Stimulated activated CD4-positive, alpha-beta T cell treated with anti-CD3 and anti-CD28 coated beads, Interleukin-1b, Interleukin-23, amount 100 ng/mL, for 1 hour (primary cell): ENCODE measurements around the gene PLCZ1.
"Not testable (repeated sequence)": the region's sequence is repeated elsewhere in the genome, so short reads cannot be mapped to it uniquely, and the experiment has no call there.

ENCODE experiments used
- DNase-seq, 2 donors: peaks; one replicate each; pipeline ENCODE4 v3.0.0-alpha.2; 2020; ENCODE audit warnings: low read depth in 2 of 2

PLCZ1 gene, protein sequence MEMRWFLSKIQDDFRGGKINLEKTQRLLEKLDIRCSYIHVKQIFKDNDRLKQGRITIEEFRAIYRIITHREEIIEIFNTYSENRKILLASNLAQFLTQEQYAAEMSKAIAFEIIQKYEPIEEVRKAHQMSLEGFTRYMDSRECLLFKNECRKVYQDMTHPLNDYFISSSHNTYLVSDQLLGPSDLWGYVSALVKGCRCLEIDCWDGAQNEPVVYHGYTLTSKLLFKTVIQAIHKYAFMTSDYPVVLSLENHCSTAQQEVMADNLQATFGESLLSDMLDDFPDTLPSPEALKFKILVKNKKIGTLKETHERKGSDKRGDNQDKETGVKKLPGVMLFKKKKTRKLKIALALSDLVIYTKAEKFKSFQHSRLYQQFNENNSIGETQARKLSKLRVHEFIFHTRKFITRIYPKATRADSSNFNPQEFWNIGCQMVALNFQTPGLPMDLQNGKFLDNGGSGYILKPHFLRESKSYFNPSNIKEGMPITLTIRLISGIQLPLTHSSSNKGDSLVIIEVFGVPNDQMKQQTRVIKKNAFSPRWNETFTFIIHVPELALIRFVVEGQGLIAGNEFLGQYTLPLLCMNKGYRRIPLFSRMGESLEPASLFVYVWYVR

DNA sequence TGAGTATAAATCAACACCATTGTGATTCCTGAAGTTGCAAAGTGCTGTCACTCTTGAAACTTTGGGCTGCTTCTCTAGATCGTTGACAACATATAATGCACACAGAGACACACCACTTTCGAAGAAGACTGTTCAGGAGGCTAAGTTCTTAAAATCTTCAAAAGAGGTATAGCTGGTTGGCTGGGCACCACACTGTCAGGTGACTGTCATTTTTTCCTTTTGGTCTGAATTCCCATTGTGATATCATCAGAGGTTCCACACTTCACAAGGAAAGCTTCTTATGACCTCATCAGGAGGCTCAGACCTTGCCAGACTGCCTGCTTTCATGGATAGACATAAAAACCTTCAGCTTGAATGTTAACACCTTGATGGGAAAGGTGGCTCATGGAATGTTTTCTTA is at the start of gene PLCZ1, which contains the start of gene CAPZA3:
PLCZ1 (minus strand) TSS at position 194 of the 400 bp plus-strand sequence. CDS start 641 bp downstream, outside the sequence.
CAPZA3 (plus strand) TSS at position 301 of the 400 bp plus-strand sequence. CDS start 150 bp downstream, outside the sequence.
- DNase-seq, result no peak

DNA sequence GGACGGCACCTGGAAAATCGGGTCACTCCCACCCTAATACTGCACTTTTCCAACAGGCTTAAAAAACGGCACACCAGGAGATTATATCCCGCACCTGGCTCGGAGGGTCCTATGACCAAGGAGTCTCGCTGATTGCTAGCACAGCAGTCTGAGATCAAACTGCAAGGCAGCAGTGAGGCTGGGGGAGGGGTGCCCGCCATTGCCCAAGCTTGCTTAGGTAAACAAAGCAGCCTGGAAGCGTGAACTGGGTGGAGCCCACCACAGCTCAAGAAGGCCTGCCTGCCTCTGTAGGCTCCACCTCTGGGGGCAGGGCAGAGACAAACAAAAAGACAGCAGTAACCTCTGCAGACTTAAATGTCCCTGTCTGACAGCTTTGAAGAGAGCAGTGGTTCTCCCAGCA is 47.7 kb upstream of the PLCZ1 start:
- not testable (repeated sequence) for DNase-seq

DNA sequence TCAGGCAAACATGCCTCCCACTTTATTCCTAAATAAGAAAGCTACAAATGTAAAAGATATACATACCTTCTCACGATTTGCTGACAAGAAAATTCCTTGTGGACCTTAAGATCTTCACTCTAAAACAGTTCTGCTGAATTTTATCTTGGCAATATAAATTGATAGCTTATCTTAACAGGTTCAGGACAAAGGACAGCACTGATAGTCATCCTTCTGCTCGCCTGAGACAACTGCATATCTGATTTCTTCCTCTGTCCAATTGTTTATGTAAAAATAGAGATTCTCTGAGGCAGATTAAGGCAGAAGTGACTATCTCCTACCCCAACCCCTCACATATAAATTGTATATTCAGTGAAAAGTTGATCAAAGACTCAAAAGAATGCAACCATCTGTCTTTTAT is 45.0 kb upstream of the PLCZ1 start:
- DNase-seq, result no peak

DNA sequence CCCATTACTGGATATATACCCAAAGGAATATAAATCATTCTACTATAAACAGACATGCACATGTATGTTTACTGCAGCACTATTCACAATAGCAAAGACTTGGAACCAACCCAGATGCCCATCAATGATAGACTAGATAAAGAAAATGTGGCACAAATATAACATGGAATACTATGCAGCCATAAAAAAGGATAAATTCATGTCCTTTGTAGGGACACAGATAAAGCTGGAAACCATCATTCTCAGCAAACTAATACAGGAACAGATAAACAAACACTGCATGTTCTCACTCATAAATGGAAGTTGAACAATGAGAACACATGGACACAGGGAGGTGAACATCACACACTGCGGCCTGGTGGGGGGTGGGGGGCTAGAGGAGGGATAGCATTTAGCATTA is 28.7 kb upstream of the PLCZ1 start:
- DNase-seq, result not testable (repeated sequence)

DNA sequence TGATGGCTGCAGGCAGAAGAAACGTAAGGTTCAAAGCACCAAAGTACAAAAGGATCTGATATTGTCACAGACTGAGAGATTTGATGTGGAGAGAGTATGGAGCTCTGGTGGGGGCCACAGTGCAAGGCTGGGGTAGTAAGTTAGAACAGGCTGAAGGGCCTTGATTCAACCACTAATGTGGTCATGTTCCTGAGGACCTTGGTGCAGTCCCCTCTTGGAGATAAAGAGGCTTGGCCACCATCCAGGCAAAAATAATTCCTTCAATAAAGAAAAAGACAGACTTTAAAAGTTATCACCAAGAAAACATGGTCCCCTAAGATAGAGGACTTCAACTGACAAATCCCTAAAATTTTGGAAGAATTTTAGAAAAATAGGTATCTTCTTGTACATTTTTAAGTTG is 17.5 kb upstream of the PLCZ1 start:
- DNase-seq, result no peak

DNA sequence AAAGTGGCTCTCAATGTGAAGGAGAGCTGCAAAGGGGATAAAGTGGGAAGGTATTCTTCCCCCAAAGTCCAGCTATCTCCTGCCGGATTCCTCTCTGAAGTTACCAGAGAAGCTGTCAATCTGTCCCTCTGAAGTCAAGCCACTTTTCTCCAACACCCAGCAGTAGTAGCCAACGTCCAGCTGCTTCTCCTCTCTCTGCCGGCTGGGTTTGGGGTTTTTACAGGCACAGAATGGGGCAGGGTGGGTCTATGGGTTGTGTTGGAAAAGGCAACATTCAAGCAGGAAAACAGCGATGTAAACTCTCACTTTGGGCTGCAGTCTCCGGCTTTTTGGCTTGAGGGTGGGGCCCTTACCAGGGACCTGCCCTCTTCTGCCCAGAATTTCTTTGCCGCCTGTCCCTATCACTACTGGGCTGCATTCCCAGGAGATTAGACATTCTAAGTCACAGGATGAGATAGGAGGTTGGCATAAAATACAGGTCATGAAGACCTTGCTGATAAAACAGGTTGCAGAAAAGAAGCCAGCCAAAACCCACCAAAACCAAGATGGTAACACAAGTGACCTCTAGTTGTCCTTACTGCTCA is 16.4 kb upstream of the PLCZ1 start:
- DNase-seq, result no peak

DNA sequence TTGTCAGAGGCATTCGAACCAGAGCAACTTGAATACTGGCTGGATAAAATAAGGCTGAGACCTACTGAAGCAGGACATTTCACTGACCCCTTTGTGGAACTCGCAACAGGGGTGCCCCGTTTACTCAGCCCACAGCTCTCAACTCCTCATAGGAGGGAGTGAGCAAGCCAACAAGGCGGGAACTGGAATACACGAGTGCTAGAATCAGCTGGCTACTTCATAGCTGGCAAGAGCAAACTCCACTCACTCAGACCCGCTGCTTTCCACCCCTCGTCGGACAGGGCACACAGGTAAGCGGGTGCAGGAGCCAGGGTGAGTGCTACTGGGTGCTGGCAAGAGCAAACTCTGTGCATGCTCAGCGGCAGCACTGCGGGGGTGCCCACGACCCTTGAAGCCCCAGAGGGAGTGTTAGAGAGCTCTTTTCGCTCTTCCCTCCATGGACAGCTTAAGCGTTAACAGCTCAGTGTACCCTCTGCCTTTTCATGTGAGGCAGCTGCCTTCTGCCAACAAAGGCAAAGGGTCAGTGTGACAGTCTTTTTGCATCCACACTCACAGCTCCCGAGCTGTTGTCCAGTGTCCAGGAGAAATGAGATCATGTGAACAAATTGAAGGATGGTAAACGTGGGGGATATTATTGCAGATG is 15.8 kb upstream of the PLCZ1 start:
- DNase-seq, result no peak

DNA sequence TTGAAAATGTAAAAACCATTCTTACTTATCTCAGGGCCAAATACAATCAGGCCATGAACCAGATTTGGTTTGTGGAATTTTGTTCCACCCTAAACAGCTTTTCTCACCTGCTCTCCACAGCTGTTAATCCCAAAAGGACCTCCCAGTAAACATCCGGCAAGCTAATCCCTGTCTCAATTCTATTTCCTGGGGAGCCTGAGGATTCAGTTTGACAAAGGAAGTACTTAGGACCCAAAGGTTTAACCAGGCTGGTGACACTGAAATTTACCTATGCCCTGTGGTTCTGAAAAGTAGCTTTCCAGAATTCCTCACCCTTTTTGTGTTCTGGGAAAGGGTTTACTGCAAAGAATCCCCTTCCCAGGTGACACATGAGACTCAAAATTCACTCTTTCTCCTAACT is 15.1 kb upstream of the PLCZ1 start:
- no peak for DNase-seq

DNA sequence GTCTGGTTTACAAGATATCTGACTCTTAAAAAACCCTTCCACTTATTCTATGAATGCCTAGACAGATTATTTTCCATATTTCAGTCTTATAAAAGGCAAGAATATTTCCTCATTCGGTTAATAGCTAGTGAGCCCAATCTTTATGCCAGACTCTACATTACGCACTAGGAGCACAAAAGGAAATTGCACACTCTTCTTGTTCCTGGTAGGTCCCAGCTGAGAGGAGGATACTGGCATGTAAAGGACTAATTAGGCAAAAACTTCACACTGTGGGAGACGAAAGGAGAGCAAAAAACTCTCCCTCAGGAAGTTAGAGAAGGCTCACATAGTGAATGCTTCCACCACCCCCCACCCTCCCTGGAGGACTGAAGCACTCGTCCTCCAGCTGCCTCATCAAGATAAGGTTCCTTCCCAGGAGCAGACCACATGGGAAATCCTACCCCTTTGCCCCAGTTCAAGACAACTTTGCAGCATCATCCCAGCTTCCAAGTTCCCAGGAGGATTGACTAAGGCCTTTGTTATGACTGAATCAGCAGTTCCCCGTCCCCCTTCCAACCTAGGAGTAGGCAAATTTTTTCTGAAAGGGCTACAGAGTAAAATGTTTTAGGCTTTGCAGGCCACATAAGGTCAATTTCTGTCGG is 14.6 kb upstream of the PLCZ1 start:
- no peak for DNase-seq

DNA sequence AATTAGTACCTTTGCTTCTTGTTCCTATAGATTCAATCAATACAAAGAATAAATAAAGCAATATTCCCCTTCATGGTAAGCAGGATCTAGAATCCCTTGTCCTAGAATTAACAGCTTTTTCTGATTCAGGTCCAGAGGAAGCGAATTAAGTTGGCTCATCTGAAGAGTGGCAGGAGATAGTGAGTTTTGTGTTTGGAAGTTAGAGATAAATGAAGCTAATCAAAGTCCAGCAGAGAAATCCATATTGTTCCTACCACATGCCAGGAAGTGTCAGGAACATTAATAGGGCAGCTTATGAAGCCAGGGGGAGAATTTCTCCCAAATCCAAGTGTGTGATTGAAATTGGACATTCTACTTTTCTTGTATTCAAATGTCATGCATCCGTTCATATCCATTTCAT is 14.1 kb upstream of the PLCZ1 start:
- DNase-seq, result no peak

DNA sequence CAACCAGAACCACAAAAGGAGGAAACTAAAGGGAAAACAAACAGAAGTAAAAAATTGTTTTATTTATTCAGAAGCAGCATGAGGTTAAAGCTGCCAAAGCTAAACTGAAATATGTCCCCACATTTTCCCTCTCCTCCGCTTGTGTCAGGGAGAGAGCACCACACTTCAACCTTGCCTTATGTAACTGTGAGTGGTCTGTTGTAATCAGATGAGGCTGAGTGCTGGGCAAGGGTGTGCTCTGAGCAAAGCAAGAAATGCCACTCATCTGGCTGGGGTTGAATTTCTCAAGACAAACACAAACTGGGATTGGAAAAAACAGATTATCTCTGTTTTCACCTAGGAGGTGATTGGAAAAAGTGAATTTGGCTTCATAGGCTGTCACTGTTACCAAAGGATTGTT is 12.3 kb upstream of the PLCZ1 start:
- no peak for DNase-seq

DNA sequence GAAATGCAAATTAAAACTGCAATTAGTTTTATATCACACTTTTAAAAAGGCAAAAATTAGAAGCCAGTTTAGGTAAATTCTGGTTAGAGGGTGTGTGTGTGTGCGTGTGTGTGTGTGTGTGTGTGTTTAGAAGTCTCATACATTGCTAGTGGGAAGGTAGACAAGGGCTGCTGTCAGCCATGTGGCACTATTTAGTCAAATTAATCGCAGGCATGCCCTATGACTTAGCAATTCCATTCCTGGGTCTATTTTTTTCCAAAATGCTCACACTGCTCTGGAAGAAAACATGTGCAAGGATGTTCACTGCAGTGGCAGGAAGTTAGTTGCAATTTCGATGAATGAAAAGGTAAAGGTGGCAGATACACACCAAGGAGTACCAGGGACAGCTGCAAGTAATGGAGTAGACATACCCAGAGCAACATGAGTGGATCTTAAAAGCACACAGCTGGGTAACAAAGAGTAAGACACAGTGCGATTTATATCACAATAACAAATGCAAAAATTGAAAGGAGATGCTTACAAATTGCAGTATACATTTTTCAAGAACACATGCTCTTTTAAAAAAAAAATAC is 11.7 kb upstream of the PLCZ1 start:
- DNase-seq, result no peak

DNA sequence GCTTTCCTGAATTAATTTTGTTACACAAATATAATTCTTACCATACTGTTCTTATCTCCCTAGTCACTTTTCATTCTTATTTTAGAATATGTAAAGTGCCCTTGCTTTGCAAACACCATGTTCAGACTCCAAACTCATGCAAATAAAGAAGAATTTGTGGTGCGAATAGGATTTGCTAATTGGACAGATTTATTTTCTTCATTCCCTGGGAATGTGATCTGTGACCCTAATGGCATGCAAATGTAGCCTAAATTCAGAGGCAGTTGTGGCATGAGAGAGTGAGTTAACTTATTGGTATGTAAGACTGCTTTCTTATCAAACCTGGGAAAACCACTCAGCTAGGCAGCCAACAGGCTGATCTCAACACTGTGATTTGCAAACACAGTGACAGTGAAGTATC is 10.1 kb upstream of the PLCZ1 start:
- no peak for DNase-seq

DNA sequence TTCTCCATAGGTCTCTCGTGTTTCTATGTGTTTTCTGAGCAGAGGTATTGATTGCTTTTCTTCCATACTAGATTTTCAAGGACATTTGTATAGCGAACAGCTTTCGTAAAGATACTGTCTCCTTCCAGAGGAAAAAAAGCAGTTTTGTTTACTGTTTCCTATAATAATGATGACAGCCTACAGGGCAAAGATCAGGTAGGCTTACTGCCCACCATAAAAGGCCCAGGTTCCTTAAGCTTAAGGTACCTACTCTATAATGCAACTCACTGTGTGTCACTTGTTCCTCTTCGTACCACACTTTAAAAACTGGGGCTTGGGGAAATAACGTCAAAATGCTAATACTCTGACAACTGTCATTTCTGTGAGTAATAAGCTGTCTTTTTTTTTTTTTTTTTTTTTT is 6.7 kb downstream of the PLCZ1 start:
- DNase-seq, result no peak

DNA sequence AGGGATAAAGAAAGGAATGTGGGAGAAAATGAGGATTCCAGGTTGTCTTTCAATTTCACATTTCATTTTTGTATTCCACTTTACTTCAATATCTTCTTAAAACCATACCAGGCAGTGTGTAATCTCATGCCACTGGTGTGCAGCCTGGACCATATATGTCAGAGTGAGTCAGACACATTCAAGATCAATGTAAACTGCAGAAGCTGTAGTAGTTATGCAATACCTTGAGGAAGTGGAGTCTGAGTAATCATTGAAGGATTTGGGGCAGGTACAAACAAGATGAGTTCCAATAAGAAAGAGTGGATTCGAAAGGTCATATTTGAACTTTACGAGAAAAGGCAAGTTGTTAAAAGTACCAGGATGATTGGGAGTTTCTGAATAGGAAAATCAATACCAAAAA is 14.1 kb downstream of the PLCZ1 start:
- DNase-seq, result no peak

DNA sequence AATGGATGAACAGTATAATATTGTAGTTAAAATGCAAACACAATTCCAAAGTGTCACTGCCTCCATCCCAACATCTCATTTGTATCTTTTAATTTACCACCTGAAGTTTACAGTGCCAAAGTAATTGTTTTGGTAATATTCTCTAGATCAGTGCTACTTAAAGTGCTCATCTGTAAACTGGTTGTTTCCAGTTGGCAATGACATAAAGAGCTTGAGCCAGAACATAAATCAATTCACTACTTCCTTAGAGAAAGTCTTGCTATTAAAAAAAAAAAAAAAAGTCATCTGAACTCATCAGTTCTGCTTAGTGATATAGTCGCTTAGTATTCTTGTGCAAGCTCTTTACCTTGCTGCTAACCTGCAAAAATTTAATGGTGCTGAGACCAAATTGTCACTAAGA is 16.4 kb downstream of the PLCZ1 start:
- no peak for DNase-seq

DNA sequence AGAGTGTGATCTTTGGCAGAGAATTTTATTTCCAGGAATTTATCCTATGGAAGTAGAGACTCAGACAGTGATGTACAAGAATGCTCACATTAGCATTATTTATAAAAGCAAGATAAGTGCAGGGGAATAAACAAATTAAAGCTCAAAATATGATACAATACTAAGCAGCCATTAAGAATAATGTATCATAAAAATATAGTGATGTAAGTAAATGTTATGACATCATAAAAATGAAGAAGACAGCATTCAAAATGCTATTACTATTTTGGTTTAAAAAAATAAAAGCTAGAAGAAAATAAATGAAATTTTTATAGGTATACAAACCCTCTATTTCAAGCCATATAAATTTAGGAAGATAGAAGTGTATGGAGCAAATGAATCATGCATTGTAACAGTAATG is 17.1 kb downstream of the PLCZ1 start:
- DNase-seq, result no peak

DNA sequence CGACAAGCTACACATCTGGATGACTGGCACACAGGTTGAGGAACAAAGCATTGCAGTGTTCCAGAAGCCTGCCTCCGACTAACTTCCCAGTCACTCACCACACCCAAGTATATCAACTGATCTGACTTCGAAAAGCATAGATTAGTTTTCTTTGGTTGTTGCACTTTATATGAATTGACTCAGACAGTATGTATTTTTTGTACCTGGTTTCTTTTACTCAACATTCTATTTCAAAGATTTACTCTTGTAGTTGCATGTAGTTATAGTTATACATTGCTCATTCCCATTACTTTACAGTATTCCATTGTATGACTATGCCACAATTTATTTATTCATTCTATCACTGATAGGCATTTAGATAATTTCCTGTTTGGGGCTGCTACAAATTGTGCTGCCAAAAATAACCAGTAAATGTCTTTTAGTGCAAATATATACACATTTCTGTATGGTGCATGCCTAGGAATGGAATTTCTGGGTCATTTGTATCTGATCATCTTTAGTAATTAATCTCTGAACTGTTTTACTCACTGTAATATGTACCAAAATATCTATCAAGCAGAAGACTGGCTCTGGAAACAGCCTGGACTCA is 17.8 kb downstream of the PLCZ1 start:
- no peak for DNase-seq

DNA sequence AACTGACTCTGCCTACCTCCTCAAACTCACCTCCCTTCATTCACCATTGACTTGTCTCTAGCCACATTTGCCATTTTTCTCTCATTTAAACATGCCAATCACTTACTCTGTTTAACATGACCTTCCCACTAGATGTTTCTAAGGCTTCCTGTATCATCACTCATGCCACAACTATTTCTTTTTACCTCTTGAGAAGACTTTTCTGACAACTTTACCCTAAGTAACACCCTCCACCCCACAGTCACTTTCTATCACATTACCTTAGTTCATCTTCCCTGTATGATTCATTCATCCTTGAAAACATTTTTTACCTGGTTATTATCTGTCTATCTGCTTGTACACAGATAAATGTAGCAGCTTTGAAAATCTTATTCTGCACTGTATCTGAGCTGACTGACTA is 19.4 kb downstream of the PLCZ1 start:
- DNase-seq, result no peak

DNA sequence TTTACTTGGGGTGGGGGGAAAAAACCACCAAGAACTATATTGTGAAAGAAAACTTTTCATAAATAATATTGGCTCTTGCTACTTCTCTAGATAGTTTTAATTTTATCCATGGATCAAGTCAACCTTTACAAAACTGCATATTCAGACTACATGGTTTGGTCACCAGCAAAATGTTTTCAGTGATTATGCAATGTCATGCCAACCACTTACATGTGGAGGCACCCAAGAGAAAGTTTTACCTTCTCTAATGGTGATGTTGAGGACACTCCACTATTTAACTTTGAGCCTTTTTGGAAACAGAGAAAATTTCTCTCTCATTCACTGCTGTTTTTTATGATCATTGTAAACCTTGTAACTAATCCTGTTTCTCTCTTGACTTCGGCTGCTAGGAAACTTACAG is 21.6 kb downstream of the PLCZ1 start:
- no peak for DNase-seq

DNA sequence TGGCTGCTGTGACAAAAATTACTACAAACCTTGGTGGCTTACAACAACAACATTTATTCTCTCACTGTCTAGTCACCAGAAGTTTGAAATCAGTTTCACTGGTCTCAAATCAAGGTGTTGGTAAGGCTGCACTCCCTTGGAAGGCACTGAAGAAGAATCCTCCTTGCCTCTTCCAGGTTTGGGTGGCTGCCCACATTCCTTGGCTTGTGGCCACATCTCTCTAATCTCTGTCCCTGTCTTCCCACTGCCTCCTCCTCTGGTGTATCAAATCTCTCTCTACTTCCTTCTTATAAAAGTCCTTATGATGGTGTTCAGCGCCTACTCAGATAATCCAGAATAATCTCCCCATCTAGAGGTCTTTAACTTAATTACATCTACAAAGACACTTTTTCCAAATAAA is 31.0 kb downstream of the PLCZ1 start:
- no peak for DNase-seq
